Measurements from ENCODE around the gene IMPDH1.
A peak's percentile ranks its signal among the peaks of the same experiment; 100 is the strongest.

The IMPDH1 gene

GRCh38 chr7:128358233-128358632 is 51.5 kb downstream of the IMPDH1 start:
- no peak for DNase-seq

- no peak for DNase-seq
Observed at GRCh38 chr7:128357217-128357613, 52.6 kb downstream of the IMPDH1 start.

GRCh38 chr7:128356546-128357216 is 53.1 kb downstream of the IMPDH1 start:
- DNase-seq: peak; percentile 44

- no peak for DNase-seq
Observed at GRCh38 chr7:128353610-128354009, 56.2 kb downstream of the IMPDH1 start.

- DNase-seq: no peak
Observed at GRCh38 chr7:128353189-128353588, 56.6 kb downstream of the IMPDH1 start.

- no peak for DNase-seq
Observed at GRCh38 chr7:128352636-128353035, 57.1 kb downstream of the IMPDH1 start.

- peak; percentile 83 for DNase-seq
Observed at GRCh38 chr7:128352153-128352537, 57.6 kb downstream of the IMPDH1 start.

GRCh38 chr7:128351296-128352152 is 58.3 kb downstream of the IMPDH1 start:
- DNase-seq: peak; percentile 74

- DNase-seq: no peak
Observed at GRCh38 chr7:128350708-128351295, 59.0 kb downstream of the IMPDH1 start.

- no peak for DNase-seq
Observed at GRCh38 chr7:128349466-128349825, 60.3 kb downstream of the IMPDH1 start.

- peak; percentile 43 for DNase-seq
Observed at GRCh38 chr7:128347647-128348097, 62.1 kb downstream of the IMPDH1 start.

GRCh38 chr7:128344431-128344774 is 65.4 kb downstream of the IMPDH1 start:
- DNase-seq: no peak

- DNase-seq: peak; percentile 97
Observed at GRCh38 chr7:128343554-128344430, 66.0 kb downstream of the IMPDH1 start, which contains the start of gene RBM28. RBM28 (minus strand) TSS chr7:128343908; CDS start chr7:128343793, 115 bp downstream.
